Kidney epithelial cell (primary cell): ENCODE results near the gene THSD7B. TPM values are rescaled to one million over a fixed set of nuclear protein-coding genes. Genes with fewer than 3 reads are reported as not detected.
"Not testable (repeated sequence)": the region's sequence is repeated elsewhere in the genome, so short reads cannot be mapped to it uniquely, and the experiment has no call there.

ENCODE experiments used
- DNase-seq: peaks from one replicate; pipeline ENCODE4 v3.0.0-alpha.2; 2010; ENCODE audit warnings: low read depth
- H3K27me3 ChIP-seq: 2 replicates; pipeline ENCODE4 v1.6.0; 2011; ENCODE audit warnings: low read length; ENCODE audit not compliant: control insufficient read depth, insufficient read depth
- H3K36me3 ChIP-seq: 2 replicates; pipeline ENCODE4 v1.5.1; 2011; ENCODE audit warnings: low read length; ENCODE audit not compliant: control insufficient read depth, insufficient read depth
- H3K4me3 ChIP-seq: 2 replicates; pipeline ENCODE4 v1.5.1; 2011; ENCODE audit warnings: low read depth, mild to moderate bottlenecking, control low read depth, low read length
- CTCF ChIP-seq: IDR thresholded peaks from 2 replicates; pipeline ENCODE4 v1.5.1; 2011; ENCODE audit warnings: mild to moderate bottlenecking, moderate library complexity, low read length, control low read depth, inconsistent platforms; ENCODE audit not compliant: insufficient read depth, poor library complexity, severe bottlenecking
- total RNA-seq: library from RNA; depleted of rRNA; stranded (reverse); fragments of >200 nt; gene quantifications from 2 replicates; pipeline ENCODE4 v1.2.3, GENCODE V29; 2015

Gene THSD7B
- total RNA-seq, 1 donor from 2014 or later: 0.04 TPM

- Histone ChIP-seq H3K4me3 (no peak overlapping the region), H3K27me3 (no peaks in the 10 kb centered on the region), H3K36me3 (no peaks in the 10 kb centered on the region)
- no peak for TF ChIP-seq CTCF
- no peak for DNase-seq
Observed at GRCh38 chr2:137300987-137301386, 535.6 kb downstream of the THSD7B start.

- no peak for TF ChIP-seq CTCF
- no peak overlapping the region for H3K4me3 ChIP-seq
- H3K36me3 ChIP-seq: no peaks in the 10 kb centered on the region
- H3K27me3 ChIP-seq: no peaks in the 10 kb centered on the region
- DNase-seq: no peak
Observed at GRCh38 chr2:137302957-137303356, 537.6 kb downstream of the THSD7B start.

GRCh38 chr2:137316075-137316474 is 550.7 kb downstream of the THSD7B start:
- TF ChIP-seq CTCF: no peak
- Histone ChIP-seq H3K27me3 (no peaks in the 10 kb centered on the region), H3K4me3 (no peak overlapping the region), H3K36me3 (no peaks in the 10 kb centered on the region)
- no peak for DNase-seq

- Histone ChIP-seq H3K4me3 (no peak overlapping the region), H3K27me3 (no peaks in the 10 kb centered on the region), H3K36me3 (no peaks in the 10 kb centered on the region)
- TF ChIP-seq CTCF: no peak
- DNase-seq: no peak
Observed at GRCh38 chr2:137321566-137321965, 556.2 kb downstream of the THSD7B start.

GRCh38 chr2:137331562-137331961 is 566.2 kb downstream of the THSD7B start:
- H3K4me3 ChIP-seq, DNase-seq, H3K36me3 ChIP-seq, H3K27me3 ChIP-seq: not testable (repeated sequence)

GRCh38 chr2:137333386-137334165 is 568.2 kb downstream of the THSD7B start:
- H3K4me3 ChIP-seq: no peak overlapping the region
- no peak for TF ChIP-seq CTCF
- no peak for DNase-seq
- H3K27me3 ChIP-seq: no peaks in the 10 kb centered on the region
- no peaks in the 10 kb centered on the region for H3K36me3 ChIP-seq
